NT2/D1 (cell line): ENCODE measurements around the gene GYS2.

Experiments used
- DNase-seq: peaks from one replicate; pipeline ENCODE4 v3.0.0-alpha.2; 2011; ENCODE audit warnings: low read depth, low spot score
- H3K27me3 ChIP-seq: 2 replicates; pipeline ENCODE4 v1.6.0; 2011; ENCODE audit warnings: mild to moderate bottlenecking; ENCODE audit not compliant: insufficient read length, insufficient read depth
- H3K36me3 ChIP-seq: 2 replicates; pipeline ENCODE4 v1.6.1; 2011; ENCODE audit warnings: mild to moderate bottlenecking, low read length, mixed read lengths; ENCODE audit not compliant: insufficient read depth, insufficient read length
- H3K4me1 ChIP-seq: 2 replicates; pipeline ENCODE4 v1.5.1; 2011; ENCODE audit not compliant: insufficient read depth, insufficient read length
- H3K4me3 ChIP-seq: 2 replicates; pipeline ENCODE4 v1.5.1; 2011; ENCODE audit warnings: low read depth; ENCODE audit not compliant: insufficient read length
- H3K9ac ChIP-seq: 2 replicates; pipeline ENCODE4 v1.6.0; 2011; ENCODE audit warnings: low read depth; ENCODE audit not compliant: insufficient read length
- H3K9me3 ChIP-seq: 2 replicates; pipeline ENCODE4 v1.5.1; 2011; ENCODE audit warnings: mild to moderate bottlenecking, low read length; ENCODE audit not compliant: insufficient read depth
- SUZ12 ChIP-seq: IDR thresholded peaks from 2 replicates; pipeline ENCODE4 v1.6.1; 2011; ENCODE audit not compliant: insufficient read length, insufficient read depth; ENCODE audit errors: extremely low read depth
- YY1 ChIP-seq: IDR thresholded peaks from 2 replicates; pipeline ENCODE4 v1.6.1; 2011; ENCODE audit not compliant: insufficient read length, insufficient read depth
- ZNF274 ChIP-seq: IDR thresholded peaks from 2 replicates; pipeline ENCODE4 v1.6.1; 2011; ENCODE audit warnings: mild to moderate bottlenecking, low read depth, low read length

Gene GYS2

GRCh38 chr12:21523148-21523547, 81.5 kb downstream of the GYS2 start:
- H3K9me3 ChIP-seq: no peaks in the 10 kb centered on the region
- H3K36me3 ChIP-seq: peaks cover 4% of the 10 kb centered on the region
- H3K9ac ChIP-seq: no peak overlapping the region
- H3K27me3 ChIP-seq: peaks cover 25% of the 10 kb centered on the region
- no peak for DNase-seq
- H3K4me3 ChIP-seq: no peak overlapping the region
- TF ChIP-seq SUZ12 (no peak), YY1 (no peak), ZNF274 (no peak)
- H3K4me1 ChIP-seq: no peaks in the 10 kb centered on the region

GRCh38 chr12:21521541-21521940, 83.1 kb downstream of the GYS2 start:
- H3K27me3 ChIP-seq: peaks cover 9% of the 10 kb centered on the region
- H3K36me3 ChIP-seq: peaks cover 12% of the 10 kb centered on the region
- DNase-seq: no peak
- no peak for TF ChIP-seq SUZ12
- H3K9me3 ChIP-seq: no peaks in the 10 kb centered on the region
- no peak overlapping the region for H3K9ac ChIP-seq
- no peak overlapping the region for H3K4me3 ChIP-seq
- no peaks in the 10 kb centered on the region for H3K4me1 ChIP-seq

GRCh38 chr12:21518451-21518850, 86.2 kb downstream of the GYS2 start:
- Histone ChIP-seq H3K4me1 (no peaks in the 10 kb centered on the region), H3K36me3 (peaks cover 43% of the 10 kb centered on the region), H3K9me3 (no peaks in the 10 kb centered on the region), H3K4me3 (no peak overlapping the region), H3K9ac (no peak overlapping the region), H3K27me3 (no peaks in the 10 kb centered on the region)
- TF ChIP-seq YY1: no peak
- no peak for TF ChIP-seq SUZ12
- TF ChIP-seq ZNF274: no peak
- DNase-seq: no peak

- H3K36me3 ChIP-seq: peaks cover 65% of the 10 kb centered on the region
- no peaks in the 10 kb centered on the region for H3K4me1 ChIP-seq
- no peaks in the 10 kb centered on the region for H3K9me3 ChIP-seq
- H3K9ac ChIP-seq: no peak overlapping the region
- DNase-seq: no peak
- no peak overlapping the region for H3K4me3 ChIP-seq
- no peaks in the 10 kb centered on the region for H3K27me3 ChIP-seq
- TF ChIP-seq ZNF274 (no peak), SUZ12 (no peak), YY1 (no peak)
Measured at GRCh38 chr12:21516281-21516680, 88.4 kb downstream of the GYS2 start.

GRCh38 chr12:21509768-21510167, 94.9 kb downstream of the GYS2 start:
- no peak overlapping the region for H3K4me3 ChIP-seq
- no peaks in the 10 kb centered on the region for H3K9me3 ChIP-seq
- TF ChIP-seq SUZ12: no peak
- TF ChIP-seq YY1: no peak
- no peak for TF ChIP-seq ZNF274
- no peaks in the 10 kb centered on the region for H3K4me1 ChIP-seq
- DNase-seq: no peak
- no peaks in the 10 kb centered on the region for H3K27me3 ChIP-seq
- peaks cover 80% of the 10 kb centered on the region for H3K36me3 ChIP-seq
- no peak overlapping the region for H3K9ac ChIP-seq

GRCh38 chr12:21507849-21508248, 96.8 kb downstream of the GYS2 start:
- Histone ChIP-seq H3K4me3 (no peak overlapping the region), H3K36me3 (peaks cover 72% of the 10 kb centered on the region), H3K4me1 (no peaks in the 10 kb centered on the region), H3K9ac (no peak overlapping the region), H3K27me3 (no peaks in the 10 kb centered on the region), H3K9me3 (no peaks in the 10 kb centered on the region)
- no peak for DNase-seq
- no peak for TF ChIP-seq YY1
- TF ChIP-seq ZNF274: no peak
- TF ChIP-seq SUZ12: no peak

- TF ChIP-seq ZNF274: no peak
- no peak for TF ChIP-seq SUZ12
- no peak for TF ChIP-seq YY1
- Histone ChIP-seq H3K4me3 (no peak overlapping the region), H3K4me1 (no peaks in the 10 kb centered on the region), H3K9ac (no peak overlapping the region), H3K36me3 (peaks cover 54% of the 10 kb centered on the region), H3K27me3 (no peaks in the 10 kb centered on the region), H3K9me3 (no peaks in the 10 kb centered on the region)
- DNase-seq: no peak
Measured at GRCh38 chr12:21505888-21506287, 98.8 kb downstream of the GYS2 start.

GRCh38 chr12:21502872-21503271, 101.8 kb downstream of the GYS2 start:
- Histone ChIP-seq H3K9ac (peak overlapping the region; percentile 91), H3K9me3 (no peaks in the 10 kb centered on the region), H3K27me3 (no peaks in the 10 kb centered on the region), H3K4me3 (peak overlapping the region; percentile 90), H3K36me3 (peaks cover 42% of the 10 kb centered on the region), H3K4me1 (no peaks in the 10 kb centered on the region)
- DNase-seq: no peak
- TF ChIP-seq ZNF274: no peak
- TF ChIP-seq SUZ12: no peak
- no peak for TF ChIP-seq YY1
